GM21825 (cell line): ENCODE measurements around the gene PAPOLA.
A peak's percentile ranks its signal among the peaks of the same experiment; 100 is the strongest.
"Not testable (repeated sequence)": the region's sequence is repeated elsewhere in the genome, so short reads cannot be mapped to it uniquely, and the experiment has no call there.

Source experiments
- ATAC-seq: cut with Tn5 transposase; IDR thresholded peaks from one replicate; pipeline ENCODE4 v1.9.1; 2021; ENCODE audit warnings: mild to moderate bottlenecking, moderate library complexity; ENCODE audit not compliant: unreplicated experiment

PAPOLA gene

DNA sequence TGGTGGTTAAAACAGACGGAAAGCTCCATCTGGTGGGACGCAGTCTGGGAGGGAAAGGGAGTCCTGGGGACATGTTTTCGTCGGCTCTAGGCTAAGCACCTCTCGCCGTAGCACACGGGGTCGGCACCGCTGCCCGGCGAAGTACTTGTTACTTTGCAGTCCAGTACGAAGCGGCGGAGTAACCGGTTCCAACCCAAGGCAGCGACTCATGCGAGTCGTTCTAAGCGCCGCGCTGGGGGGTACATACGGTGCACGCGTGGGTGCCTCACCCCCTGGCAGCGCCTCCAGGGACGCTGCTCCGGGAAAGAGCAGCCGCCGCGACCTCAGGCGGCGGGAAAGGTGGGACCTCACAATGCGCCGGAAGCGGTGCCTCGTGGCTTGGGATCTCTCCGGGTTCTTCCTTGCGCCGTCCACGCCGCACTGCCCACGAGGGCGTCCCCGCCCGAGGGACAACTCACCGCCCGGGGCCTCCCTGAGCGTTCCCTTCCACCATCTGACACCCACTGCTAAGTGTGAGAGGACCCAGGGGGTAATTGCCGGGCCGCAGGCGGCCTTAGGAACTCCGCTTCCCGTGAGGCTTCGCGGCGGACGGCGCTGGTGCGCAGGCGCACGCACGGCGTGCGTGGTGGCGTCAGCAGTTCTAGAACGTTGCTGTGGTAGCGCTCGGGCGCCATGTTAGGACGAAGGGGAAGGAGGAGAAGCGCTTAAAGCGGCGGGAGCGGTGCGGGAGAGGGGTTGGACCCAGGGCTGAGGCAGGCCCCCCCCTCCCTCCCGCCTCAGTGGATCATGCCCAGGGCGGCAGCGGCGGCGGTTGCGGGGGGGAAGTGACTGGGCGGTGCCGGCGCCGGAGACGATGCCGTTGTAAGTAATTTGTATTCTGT lies at the start of gene PAPOLA:
Gene PAPOLA, plus strand, starts transcription at position 643 of the 881 bp plus-strand sequence. Its CDS starts 211 bp downstream, at position 854.
- ATAC-seq = peak; percentile 88

- ATAC-seq = no peak
Observed at GRCh38 chr14:96452684-96453083, 49.5 kb upstream of the PAPOLA start.

DNA sequence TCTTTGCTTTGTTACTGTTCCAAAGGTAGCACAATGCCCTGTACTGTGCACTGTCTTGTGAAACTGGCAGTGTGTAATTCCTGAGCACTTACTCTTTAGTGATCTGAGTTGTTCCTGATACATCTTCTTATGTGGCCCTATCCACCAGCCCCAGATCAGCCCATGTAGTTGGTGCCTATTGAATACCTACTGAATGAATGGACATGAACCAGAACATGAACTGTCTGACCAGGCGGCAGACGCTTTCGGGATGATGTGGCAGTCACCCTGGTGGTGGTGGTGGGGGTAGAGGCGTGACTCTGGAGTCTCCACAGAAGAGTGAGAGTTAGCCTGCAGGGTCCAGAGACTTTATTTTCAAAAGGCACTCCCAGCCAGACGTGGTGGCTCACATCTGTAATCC lies 46.6 kb upstream of the PAPOLA start:
- no peak for ATAC-seq

DNA sequence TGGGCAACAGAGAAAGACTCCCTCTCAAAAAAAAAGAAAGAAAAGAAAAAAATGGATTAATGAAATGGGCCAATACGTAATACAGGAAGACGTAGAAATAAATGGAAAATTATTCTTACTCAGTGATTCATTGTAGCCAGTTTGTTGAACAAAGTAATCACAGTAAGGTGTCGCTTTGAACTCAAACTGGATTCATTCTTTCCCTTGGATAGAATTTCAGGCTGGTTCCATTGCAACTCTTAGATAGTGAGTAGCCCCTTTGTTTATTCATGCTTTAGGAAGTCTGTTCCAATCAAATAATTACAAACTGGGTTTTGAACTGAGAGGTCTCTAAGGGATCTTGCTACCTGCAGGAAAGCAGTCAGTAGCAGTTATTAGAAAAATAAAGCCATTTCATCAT lies 42.3 kb upstream of the PAPOLA start:
- ATAC-seq = no peak

DNA sequence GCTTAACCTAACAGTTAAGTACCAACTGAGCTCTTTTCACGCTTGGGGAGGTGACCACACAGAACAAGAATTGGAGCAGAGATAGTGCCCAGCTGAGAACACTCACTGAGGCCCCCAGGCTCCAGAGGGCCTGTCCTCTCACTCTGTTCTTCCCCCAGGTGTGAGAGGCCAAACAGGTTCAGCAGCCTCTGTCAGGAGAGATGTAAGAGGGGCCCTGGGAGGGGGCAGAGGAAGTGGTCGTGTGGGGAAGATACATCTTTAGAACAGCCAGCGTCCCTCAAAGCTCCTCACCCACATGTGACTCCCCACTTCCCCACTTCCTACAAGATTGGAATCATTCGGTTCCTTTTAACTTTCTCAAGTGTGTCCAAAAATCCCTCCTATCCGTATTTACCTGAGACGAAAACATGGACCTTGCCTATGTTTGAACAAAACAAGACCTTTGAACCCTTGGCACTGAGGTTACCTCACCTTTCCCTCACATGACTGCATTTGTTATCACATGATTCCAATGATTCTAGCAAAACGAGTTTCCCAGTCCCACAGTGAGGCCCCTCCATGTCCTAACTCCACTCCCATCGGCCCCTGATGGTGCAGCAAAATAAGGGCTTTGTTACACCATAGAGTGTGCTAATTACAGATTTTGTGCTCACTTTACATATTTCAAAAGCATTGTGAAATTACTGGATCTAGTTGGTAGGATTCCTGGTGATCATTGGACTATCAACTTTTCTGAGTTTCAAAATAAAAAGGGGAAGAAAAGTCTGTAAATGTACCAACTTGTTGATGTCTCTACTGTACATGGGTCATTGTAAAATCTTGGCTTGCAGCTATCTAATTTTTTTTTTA lies 40.0 kb upstream of the PAPOLA start:
- ATAC-seq = no peak

- no peak for ATAC-seq
Observed at GRCh38 chr14:96464136-96464535, 38.0 kb upstream of the PAPOLA start.

GRCh38 chr14:96466918-96467317 lies 35.3 kb upstream of the PAPOLA start:
- ATAC-seq = no peak

GRCh38 chr14:96470331-96470730 lies 31.9 kb upstream of the PAPOLA start:
- no peak for ATAC-seq

- not testable (repeated sequence) for ATAC-seq
Observed at GRCh38 chr14:96470967-96471366, 31.2 kb upstream of the PAPOLA start.

DNA sequence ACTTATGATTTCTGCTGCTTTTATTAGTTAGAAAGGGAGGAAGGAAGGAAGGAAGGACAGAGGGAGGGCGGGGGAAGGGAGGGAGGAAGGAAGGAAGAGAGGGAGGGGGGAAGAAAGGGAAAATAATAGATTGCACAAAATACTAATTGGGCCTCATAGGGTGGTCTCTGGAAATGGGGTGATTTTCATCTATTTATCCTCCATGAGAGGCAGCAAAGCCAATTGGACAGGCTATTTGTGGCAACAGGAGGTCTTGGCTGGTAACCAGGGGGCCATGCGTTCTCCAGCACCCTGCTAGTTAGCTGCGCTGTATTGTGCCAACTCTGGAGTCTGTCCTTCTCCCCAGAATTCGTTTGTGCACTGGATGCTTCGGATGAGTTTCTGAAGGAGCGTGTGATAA lies 24.1 kb upstream of the PAPOLA start:
- ATAC-seq = no peak

DNA sequence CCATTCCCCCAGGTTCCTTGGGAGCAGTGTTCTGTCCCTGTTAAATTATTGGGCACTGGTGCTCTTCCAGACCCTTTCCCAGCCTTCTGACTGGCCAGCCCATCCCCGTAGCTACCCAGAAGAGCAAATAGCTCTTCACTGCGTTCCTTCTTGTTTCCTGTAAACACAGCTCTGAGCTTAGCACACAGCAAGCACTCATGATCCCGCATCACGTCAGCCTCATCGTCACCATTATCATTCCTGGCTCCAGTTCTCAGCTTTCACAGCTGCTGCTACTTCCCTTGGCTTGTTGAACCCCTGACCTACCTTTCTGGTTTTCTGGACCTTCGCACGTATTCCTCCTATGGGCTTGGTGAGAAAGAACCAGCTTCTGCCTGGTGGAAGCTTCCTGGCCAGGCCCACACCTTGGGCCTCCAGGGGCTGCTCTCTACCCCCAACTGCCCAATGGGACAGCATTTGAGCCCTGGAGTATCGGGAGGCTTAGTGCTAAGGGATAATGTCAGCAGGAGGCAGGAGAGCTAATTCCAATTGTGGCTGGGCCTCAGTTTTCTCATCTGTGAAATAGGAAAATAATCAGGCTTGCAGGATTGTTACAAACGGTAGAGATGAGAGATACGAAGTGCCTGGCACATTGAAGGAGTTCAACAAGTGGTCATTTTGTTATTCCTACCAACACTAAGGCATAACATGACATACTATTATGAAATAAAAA lies 22.6 kb upstream of the PAPOLA start:
- no peak for ATAC-seq

DNA sequence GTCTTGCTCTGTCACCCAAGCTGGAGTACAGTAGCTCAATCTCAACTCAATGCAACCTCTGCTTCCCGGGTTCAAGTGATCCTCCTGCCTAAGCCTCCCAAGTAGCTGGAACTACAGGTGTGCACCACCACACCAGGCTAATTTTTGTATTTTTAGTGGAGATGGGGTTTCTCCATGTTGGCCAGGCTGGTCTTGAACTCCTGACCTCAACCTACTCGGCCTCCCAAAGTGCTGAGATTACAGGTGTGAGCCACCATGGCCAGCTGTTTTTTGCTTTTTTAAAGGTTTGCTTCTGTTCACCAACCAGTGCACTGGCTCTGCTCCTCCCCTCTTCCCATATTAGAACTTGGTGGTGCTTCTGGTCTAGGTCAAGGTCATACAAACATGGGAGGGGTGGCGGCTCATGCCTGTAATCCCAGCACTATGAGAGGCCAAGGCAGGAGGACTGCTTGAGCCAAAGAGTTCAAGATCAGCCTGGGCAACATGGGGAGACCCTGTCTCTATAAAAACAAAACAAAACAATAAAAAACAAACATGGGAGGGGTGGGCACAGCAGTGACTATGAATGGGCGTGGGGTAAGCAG lies 20.4 kb upstream of the PAPOLA start:
- ATAC-seq = no peak

DNA sequence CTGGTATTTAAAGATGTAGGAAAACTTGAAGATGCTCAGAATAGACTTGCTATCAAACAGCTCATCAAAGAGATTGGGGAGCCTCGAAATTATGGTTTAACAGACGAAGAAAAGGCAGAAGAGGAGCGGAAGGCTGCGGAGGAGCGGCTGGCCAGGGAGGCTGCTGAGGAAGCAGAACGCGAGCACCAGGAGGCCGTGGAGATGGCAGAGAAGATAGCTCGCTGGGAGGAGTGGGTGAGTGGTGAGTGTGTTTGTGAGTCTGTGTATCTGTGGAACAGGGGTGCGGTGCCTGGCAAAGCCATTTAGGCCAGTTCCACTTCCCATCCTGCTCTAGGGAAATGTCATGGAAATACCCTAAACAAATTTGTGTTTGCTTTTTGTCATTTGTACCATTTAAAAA lies 19.2 kb upstream of the PAPOLA start:
- ATAC-seq = no peak

GRCh38 chr14:96484399-96484798 lies 17.8 kb upstream of the PAPOLA start:
- ATAC-seq = no peak

DNA sequence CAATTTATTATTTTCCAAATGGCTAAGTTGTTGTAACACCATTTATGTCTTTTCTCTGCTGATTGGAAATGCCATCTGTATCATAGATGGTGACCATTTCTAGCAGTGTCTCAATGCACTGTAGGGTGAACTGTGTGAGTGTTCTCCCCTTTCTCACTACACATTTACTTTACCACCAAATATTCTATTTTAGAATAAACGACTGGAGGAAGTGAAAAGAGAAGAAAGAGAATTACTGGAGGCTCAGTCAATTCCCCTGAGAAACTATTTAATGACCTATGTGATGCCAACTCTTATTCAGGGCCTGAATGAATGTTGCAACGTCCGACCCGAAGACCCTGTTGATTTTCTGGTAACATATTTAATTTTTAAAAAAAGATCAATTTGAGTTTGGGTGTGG lies 15.5 kb upstream of the PAPOLA start:
- ATAC-seq = peak; percentile 63

- no peak for ATAC-seq
Observed at GRCh38 chr14:96489327-96489726, 12.9 kb upstream of the PAPOLA start.

GRCh38 chr14:96493178-96493577 lies 9.0 kb upstream of the PAPOLA start:
- ATAC-seq = no peak

DNA sequence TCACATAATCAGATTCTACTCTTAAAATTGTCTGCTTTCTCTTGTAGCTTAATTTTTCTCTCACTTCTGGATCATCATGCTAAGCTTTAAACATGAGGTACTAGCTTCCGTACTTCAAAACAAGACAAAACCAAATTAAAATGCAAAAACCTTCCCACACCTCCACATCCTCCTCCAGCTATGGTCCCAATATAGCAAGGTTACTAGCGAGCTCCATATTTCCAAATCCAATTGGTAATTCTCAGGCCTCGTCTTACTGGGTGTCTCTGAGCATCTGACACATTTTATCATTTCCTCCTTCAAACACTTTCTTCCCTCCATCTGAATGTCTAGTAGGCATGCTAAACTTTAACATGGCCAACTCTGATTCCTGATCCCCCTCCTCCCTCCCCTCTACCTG lies 7.9 kb upstream of the PAPOLA start:
- ATAC-seq = no peak

DNA sequence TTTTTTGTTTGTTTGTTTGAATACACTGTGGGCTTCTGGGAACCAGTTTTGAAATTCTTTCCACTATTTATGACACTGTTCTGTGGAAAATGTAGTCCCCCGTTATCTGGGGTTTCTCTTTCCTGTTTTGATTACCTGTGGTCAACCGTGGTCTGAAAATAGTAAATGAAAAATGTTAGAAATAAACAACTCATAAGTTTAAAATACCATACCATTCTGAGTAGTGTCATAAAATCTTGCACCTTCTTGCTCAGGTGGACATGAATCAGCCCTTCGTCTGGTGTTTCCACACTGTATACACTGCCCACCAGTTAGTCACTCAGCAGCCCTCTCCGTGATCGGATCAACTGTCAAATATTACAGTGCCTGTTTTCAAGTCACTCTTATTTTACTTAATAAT lies 5.1 kb upstream of the PAPOLA start:
- peak; percentile 38 for ATAC-seq

- no peak for ATAC-seq
Observed at GRCh38 chr14:96497586-96497985, 4.6 kb upstream of the PAPOLA start.

DNA sequence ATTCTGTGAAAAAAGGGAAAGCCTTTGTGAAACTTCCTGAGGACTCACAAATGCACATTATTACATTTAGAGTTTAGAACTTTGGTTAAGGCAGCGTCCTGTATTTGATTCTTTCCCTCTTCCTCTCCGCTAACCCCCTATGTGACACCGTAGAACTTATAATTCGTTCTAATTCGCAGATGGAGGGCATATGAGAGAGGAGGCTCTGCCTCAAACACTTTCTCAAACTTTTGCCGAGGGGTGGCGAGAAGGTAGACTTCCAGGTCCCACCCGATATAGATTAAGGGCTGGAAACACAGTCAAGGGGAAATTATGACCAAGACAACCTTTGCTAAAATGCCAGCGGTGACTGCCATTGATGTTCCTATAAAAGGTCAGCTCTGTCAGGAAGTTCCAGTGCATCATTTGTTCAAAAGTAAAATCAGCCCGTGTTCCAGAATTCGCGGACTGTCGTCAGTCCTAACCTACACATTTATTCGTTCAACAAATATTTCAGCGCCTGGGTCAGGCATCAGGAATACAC lies 904 bp upstream of the PAPOLA start:
- ATAC-seq = no peak
